NCI-H82 treated with DMSO at 0.1 percent for 48 hours (cell line): ENCODE measurements around the gene OR1D5.
"Not testable (repeated sequence)": the region's sequence is repeated elsewhere in the genome, so short reads cannot be mapped to it uniquely, and the experiment has no call there.

Experiments
- DNase-seq: peaks from one replicate; lab custom pipeline; 2025; ENCODE audit not compliant: unreplicated experiment; lab: John Stamatoyannopoulos, UW

OR1D5 gene

GRCh38 chr17:3063507-3063906 is at the start of gene OR1D5:
Gene OR1D5 (minus strand): TSS chr17:3063607. CDS start chr17:3063607, 0 bp downstream.
- not testable (repeated sequence) for DNase-seq

GRCh38 chr17:3104322-3104721 is 40.9 kb upstream of the OR1D5 start, which contains the start of gene OR1D2:
Gene OR1D2 (minus strand): TSS chr17:3104422. CDS start chr17:3092996, 11,426 bp downstream.
- DNase-seq, result no peak

- DNase-seq, result not testable (repeated sequence)
Observed at GRCh38 chr17:3073850-3074249, 10.4 kb upstream of the OR1D5 start.

- DNase-seq, result not testable (repeated sequence)
Observed at GRCh38 chr17:3065192-3065591, 1.8 kb upstream of the OR1D5 start.

GRCh38 chr17:3062824-3063377 is 506 bp downstream of the OR1D5 start:
- DNase-seq, result not testable (repeated sequence)

GRCh38 chr17:3054868-3055267 is 8.5 kb downstream of the OR1D5 start:
- not testable (repeated sequence) for DNase-seq

GRCh38 chr17:3049705-3050295 is 13.6 kb downstream of the OR1D5 start:
- DNase-seq, result no peak

GRCh38 chr17:3048727-3049471 is 14.5 kb downstream of the OR1D5 start:
- peak; percentile 99 for DNase-seq

GRCh38 chr17:3046753-3047152 is 16.7 kb downstream of the OR1D5 start:
- DNase-seq, result no peak

- no peak for DNase-seq
Observed at GRCh38 chr17:3043737-3044365, 19.6 kb downstream of the OR1D5 start.

- DNase-seq, result no peak
Observed at GRCh38 chr17:3040882-3041281, 22.5 kb downstream of the OR1D5 start.

- DNase-seq, result no peak
Observed at GRCh38 chr17:3039736-3040135, 23.7 kb downstream of the OR1D5 start.

GRCh38 chr17:3038941-3039340 is 24.5 kb downstream of the OR1D5 start:
- no peak for DNase-seq

- DNase-seq, result no peak
Observed at GRCh38 chr17:3037259-3037658, 26.1 kb downstream of the OR1D5 start.

- DNase-seq, result no peak
Observed at GRCh38 chr17:3036800-3037199, 26.6 kb downstream of the OR1D5 start.

- no peak for DNase-seq
Observed at GRCh38 chr17:3035968-3036280, 27.5 kb downstream of the OR1D5 start.

- DNase-seq, result no peak
Observed at GRCh38 chr17:3035256-3035967, 28.0 kb downstream of the OR1D5 start.

- no peak for DNase-seq
Observed at GRCh38 chr17:3034578-3034920, 28.9 kb downstream of the OR1D5 start.

GRCh38 chr17:3033741-3034577 is 29.4 kb downstream of the OR1D5 start:
- DNase-seq, result no peak

- no peak for DNase-seq
Observed at GRCh38 chr17:3033248-3033640, 30.2 kb downstream of the OR1D5 start.
